ENCODE data around the gene CLEC18C.

DNA sequence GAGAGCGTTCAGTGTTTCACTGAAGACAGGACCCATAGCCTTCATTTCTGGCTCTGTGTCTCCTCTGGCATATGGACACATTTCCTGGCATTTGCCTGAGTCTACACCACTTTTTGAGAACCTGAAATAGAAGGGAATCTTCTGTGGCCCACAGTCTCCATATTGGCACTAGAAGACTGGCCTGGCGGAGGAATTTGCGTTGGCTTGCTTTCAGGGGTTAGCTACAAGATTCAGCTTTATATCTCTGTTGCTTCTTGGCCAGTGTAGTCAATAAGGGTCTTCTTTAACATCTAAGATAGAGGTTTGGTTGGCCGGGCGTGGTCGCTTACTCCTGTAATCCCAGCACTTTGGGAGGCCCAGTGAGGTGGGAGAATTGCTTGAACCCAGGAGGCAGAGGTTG lies 12.8 kb upstream of the CLEC18C start:
- TF ChIP-seq CREB1 (IDR thresholded peaks at IDR 0.05; ENCODE audit: low read depth) (no peak), FOXM1 (IDR thresholded peaks at IDR 0.05; ENCODE audit: borderline replicate concordance, low read depth) (no peak), ZBTB7A (IDR thresholded peaks at IDR 0.05; ENCODE audit: low read depth) (no peak), RAD21 (IDR thresholded peaks at IDR 0.05; ENCODE audit: low read depth) (no peak), EP300 (IDR thresholded peaks at IDR 0.05; ENCODE audit: borderline replicate concordance) (no peak), REST (IDR thresholded peaks at IDR 0.05; ENCODE audit: low read depth) (no peak), CEBPB (IDR thresholded peaks at IDR 0.05) (no peak), USF1 (IDR thresholded peaks at IDR 0.05) (no peak), NFIC (IDR thresholded peaks at IDR 0.05) (no peak), TAF1 (IDR thresholded peaks at IDR 0.05; ENCODE audit: low read depth) (no peak), YY1 (IDR thresholded peaks at IDR 0.05; ENCODE audit: low read depth) (no peak)
- TF ChIP-seq, protein P1, sequence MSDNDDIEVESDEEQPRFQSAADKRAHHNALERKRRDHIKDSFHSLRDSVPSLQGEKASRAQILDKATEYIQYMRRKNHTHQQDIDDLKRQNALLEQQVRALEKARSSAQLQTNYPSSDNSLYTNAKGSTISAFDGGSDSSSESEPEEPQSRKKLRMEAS (IDR thresholded peaks at IDR 0.05) = no peak
